Ovary (tissue), 3 donors: ENCODE results near the gene MAN1A1.

Source experiments
- CTCF ChIP-seq, 3 donors: fragments of 450-650 bp in 2 of 3; fragments of 200-600 bp in 1 of 3; IDR thresholded peaks; one replicate each; pipeline versions ENCODE4 v1.5.1 to v1.8.0; 2016 to 2022; ENCODE audit warnings: antibody characterized with exemption in 3 of 3, mild to moderate bottlenecking in 1 of 3
- POLR2A ChIP-seq: fragments of 450-650 bp; IDR thresholded peaks from one replicate; pipeline ENCODE4 v1.6.1; 2017; ENCODE audit warnings: antibody characterized with exemption, mild to moderate bottlenecking, moderate library complexity
- donor health status: DM: no; HTN: no; CAD: no.

- TF ChIP-seq CTCF (IDR thresholded peaks at IDR 0.05) (no peak), POLR2A (no peak)
Observed at GRCh38 chr6:119326291-119327005, 23.1 kb downstream of the MAN1A1 start.
